HG03135 (cell line): ENCODE data around the gene MITF.
"Not testable (repeated sequence)": the region's sequence is repeated elsewhere in the genome, so short reads cannot be mapped to it uniquely, and the experiment has no call there.

Experiments
- ATAC-seq: cut with Tn5 transposase; IDR thresholded peaks from one replicate; pipeline ENCODE4 v1.9.1; 2021; ENCODE audit warnings: mild to moderate bottlenecking, moderate library complexity; ENCODE audit not compliant: unreplicated experiment

Gene MITF

DNA sequence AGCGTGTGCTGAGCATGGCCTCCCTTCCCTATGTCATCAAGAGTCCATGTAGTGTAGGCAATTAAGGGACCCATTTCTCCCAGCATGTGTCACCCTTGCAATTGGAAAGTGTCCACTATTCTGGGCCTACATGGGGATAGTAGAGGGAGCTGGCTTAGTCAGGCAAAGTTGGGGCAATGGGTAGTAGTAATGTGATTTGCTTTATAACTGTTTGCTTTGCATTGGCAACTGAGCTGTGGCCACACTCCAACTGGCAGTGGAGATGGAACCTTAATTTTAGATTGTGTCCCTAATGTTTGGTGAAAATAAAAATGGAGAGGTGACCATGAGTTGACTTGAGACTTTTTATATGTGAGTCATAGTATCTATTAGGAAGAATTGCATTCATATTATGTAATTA, 162.5 kb downstream of the MITF start:
- ATAC-seq, result no peak

DNA sequence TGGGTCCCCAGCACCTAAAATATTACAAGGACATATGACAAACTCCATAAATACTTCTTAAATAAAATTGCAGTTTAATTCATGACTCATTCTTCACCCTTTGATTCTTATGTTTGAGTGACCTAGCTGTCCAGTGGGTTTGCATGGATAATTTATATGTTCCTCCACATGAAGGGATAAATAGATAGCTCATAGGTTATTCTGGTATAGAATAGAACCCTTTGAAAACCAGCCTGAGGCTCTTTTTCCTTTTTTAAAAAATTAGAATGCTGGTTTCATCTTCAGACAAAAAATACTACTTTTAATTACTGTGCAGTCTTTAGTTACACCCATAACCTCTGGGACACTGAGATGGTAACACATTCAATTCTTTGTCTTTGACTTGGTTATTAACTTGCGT, 163.1 kb downstream of the MITF start:
- ATAC-seq, result no peak

DNA sequence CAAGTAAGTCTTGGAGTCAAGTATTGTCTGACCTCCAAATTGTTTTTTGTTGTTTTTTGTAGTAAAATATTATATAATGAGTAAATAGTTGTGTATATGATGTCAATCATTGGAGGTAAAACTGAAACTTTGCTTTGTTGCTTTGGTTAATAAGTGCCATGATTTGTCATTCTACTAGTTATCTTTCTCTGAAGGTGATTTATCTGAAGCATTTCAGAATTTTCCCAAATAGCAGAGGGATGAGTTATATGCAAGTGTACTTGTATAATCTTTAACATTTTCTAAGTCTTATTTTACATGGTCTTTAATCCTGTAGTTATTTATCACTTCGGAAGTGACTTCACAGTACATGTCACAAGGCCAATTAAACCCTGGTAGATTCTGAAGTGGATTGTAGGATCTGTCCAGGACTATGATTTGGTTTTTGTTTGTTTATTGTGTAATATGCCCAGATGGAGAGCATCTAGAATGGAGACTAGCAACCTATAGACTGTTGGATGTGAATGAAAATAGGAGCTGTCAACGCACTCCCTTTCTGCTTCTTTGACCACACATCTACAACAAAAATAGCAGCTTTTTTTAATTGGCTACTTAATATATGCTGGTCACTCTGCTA, 167.2 kb downstream of the MITF start:
- no peak for ATAC-seq

DNA sequence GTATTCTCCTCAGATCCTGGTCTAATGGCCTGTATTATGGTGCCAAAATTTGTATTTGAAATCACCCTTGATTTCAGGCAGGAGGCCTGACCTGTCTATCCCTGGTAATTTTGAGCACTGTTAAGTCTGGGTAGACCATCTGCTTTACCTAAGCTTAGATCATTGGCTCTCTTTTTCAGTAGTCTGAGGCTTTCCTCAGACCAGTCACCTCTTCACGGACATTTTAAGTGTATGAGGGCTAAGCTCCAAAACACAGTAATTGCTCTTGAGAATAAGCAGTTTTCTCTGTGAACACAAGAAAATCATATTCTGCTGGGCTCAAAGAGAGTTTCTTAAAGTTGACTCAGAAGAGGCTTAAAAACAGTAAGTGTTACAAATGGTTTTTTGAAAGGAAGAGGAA, 168.3 kb downstream of the MITF start:
- ATAC-seq, result no peak

DNA sequence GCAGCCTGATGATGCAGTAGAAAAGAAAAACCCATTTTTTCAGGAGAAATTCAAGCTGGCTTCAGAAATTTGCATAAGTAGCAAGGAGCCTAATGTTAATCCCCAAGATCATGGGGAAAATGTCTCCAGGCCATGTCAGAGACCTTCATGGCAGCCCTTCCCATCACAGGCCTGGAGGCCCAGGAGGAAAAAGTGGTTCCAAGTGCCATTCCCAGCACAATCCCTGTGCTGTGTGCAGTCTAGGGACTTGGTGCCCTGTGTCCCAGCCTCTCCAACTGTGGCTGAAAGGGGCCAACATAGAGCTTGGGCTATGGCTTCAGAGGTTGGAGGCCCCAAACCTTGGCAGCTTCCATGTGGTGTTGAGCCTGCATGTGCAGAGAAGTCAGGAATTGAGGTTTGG, 170.6 kb downstream of the MITF start:
- not testable (repeated sequence) for ATAC-seq

DNA sequence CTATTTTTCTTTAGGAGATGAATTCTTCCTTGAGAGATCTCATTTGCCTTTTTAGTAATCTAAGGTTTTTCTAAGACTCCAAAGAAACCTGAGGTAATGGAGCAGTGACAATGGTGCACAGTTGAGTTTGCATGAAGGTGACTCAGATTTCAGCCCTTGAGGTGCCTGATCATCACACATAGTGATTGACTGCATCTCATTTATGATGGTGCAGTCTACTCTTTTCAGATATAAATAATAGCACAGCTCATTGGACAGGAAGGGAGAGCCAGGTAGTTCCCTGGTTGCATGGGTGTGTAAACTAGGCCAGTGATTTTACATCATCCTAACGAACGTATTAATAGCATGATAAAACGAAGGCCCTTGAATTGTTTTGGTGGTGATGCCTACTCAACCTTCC, 174.2 kb downstream of the MITF start:
- no peak for ATAC-seq

DNA sequence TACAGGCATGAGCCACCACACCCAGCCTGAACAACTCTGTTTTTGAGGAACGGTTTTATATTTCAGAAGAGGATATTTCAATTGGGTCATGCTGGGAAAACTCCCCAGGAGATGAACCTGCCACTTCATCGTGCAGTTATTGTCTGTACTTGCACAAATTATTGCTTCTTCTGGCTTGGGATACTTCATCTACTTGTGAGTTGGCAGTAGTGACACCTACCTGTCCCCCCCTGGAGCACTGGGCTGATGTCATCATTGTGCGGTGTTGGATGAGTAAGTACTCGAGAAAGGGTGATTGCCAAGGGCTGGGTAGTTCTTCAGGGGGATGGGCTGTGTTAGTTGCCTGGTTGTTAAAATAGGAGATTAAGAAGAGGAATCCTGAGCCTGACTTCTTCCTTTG, 175.1 kb downstream of the MITF start:
- no peak for ATAC-seq

DNA sequence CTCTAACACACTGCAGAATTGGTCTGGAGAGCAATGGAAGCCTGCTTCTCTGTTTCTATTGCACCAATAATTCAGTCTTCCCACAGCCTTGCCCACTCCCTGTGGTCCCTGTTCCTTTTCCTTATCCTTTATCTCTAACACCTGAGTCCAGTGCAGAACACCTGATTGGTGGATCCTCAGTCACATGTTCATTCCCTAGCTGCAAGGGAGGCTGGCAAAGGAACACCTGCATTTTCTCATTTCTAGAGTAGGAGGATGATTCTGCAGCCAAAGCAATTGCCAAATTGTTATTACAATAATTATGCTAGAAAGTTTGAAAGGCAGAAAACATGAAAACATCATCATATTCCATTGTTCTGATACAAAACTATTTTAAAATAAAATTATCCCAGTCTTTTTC, 176.5 kb downstream of the MITF start:
- ATAC-seq, result no peak

DNA sequence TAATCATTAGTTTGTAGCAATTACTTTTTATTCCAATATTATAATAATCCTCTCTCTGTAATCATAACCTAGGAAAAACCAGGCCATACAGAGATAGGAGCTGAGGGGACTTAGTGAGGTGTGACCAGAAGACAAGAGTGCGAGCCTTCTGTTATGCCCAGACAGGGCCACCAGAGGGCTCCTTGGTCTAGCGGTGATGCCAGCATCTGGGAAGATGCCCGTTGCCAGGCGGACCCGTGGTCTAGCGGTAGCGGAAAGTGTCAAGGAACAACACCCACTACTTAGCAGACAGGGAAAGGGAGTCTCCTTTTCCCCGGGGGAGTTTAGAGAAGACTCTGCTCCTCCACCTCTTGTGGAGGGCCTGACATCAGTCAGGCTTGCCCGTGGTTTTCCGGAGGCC, 180.7 kb downstream of the MITF start:
- not testable (repeated sequence) for ATAC-seq

DNA sequence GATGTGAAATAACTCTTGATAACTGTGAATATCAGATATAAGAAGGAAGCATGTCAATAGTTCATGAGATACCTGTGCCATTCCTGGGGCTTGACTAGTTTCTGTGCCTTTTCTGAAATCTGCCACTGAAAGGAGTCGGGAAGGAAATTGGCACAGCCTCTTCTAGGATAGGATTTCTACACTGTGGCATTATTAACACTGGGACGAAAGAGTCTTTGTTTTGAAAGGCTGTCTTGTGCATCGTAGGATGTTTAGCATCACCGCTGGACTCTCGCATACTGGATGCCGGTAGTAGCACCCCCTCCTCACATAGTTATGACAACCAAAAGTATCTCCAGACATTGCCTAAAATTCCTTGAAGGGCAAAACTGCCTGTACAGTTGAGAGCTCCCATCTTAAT, 182.4 kb downstream of the MITF start:
- ATAC-seq, result no peak

DNA sequence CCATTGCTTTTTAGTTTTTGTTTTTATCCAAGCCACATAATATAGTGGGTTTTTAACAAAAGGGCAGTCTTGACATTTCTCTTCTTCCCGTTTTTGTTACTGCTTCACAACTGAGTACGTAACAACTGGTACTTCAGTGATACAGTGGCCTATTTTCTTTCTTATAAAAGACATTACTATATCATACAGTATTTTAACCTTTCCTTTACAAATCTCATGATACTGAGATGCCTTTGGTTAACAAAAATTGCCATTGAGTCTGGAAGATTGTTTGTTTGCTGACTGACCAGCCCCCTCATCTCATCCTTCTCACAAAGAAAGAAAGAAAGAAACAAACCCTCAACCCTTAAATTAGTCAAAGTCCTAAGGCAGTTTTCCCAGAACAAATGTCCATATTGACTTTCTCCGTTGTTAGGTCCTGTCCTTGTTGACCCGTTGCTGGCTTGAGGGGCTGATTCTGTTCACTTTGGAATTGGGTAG, 183.3 kb downstream of the MITF start:
- no peak for ATAC-seq

DNA sequence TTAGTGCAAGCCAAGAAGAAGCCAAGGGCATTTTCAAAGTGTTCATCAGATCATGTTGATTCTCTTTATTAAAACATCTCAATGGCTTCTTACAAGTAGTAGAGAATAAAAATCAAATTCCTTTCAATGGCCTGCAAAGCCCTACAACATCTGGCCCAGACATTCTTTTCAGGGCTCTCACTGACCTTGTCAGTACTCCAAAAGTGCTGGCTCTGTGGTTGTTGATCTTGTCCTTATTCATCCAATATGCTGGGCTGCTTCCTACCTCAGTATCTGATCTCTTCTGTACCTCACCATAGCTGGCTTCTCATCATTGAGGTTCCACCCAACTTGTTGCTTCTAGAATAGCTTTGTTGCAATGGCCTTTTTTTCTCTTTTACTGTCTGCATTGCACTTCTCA, 186.2 kb downstream of the MITF start:
- ATAC-seq, result no peak

DNA sequence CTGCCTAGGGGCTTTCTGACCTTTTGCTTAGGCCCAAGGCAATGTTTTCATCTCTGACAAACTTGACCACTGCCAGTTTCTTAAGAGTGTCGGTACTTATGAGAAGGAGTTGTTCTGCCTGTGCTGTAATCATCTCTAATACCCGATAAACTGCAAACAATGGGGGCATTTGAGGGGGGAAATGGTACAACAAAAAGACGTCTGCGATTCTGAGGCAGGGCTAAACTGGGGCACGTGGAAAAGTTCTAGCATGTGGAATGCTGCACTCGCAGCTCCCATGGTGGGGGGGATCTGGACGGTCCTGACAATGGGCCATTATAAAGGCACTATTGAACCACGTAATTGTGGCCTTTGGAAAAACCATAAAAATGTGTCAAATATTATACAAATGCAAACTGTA, 187.1 kb downstream of the MITF start:
- no peak for ATAC-seq

DNA sequence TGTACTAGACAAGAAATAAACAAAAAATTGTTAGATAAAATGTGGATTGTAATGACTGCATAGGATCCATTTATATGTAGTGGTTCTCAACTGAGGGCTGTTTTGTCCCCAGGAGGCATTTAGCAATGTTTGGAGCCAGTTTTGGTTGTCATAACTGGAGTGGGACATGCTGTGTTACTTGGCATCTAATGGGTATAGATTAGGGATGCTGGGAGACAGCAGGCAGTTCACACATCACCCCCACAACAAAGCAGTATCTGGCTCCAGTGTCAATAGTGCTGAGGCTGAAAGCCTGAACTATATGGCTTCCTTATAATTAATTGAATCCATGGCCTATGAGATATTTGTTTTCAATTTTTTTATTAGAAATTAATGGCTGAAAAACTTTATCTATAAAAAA, 188.3 kb downstream of the MITF start:
- no peak for ATAC-seq

DNA sequence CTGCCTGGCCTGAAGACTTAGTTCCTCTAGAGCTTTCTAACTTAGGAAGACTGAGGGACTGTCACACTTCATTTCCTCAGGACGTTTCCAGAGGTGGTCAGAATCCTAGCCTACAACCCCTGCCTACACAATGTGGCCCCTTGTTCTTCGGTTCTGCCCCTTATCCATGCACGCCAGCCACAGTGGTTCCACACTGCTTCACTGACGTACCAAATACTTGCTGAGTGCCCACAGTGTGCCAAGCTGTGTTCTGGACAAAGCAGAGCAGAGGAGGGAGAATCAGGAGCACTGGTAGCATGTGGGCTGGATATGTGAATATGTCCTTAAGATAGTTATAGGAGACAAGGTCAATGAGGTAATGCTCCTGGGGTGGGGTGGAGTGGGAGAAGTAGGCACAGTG, 189.8 kb downstream of the MITF start:
- no peak for ATAC-seq

DNA sequence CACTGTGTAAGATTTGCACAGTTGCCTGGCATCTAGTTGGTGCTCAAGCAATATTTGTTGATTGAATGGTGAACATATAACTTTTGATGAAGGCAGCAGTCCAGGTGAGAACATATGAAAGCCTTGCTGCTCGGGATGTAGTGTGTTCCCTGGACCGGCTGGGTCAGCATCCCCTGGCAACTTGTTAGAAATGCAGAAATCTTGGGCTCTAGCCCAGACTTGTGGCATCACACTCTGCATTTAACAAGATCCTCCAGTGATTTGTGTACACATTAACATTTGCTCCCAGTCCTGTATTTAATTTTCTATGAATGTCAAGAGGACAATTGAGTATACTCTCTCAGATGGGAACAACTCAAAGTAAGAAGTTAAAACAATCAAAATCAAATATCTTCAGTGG, 191.3 kb downstream of the MITF start:
- ATAC-seq, result no peak

DNA sequence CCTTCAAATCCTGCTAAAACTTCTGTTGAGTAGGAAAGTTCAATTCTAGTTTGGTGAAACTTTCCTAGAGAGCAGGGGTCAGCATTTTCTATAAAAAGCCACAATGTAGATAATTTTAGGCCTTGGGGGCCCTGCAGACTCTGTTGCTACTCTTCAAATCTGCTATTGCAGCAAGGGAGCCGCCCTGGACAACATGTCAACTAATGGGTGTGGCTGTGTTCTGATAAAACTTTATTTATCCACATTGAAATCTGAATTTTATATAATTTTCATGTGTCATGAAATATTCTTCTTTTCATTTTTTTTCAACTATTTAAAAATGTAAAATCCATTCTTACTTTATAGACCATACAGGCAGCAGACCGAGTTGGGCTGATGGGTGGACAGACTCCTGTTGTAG, 192.8 kb downstream of the MITF start:
- no peak for ATAC-seq

DNA sequence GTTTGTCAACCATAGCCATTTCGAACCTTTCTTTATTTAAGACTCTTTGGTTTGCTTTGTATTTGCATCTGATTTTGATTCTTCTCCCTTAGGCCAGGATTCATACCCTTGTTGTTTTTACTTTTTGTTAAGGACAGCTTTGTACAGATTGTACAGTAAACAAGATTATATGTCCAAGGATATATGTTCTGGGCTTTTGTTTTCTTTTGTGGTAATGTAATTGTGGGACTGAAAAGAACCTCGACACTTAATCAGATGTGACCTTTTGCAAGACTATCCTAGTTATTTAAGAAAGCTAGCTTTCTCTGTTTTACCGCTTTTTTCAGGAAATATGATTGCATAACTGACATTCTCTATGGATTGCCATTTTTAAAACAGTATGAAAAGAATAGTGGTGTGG, 193.2 kb downstream of the MITF start:
- ATAC-seq, result no peak

DNA sequence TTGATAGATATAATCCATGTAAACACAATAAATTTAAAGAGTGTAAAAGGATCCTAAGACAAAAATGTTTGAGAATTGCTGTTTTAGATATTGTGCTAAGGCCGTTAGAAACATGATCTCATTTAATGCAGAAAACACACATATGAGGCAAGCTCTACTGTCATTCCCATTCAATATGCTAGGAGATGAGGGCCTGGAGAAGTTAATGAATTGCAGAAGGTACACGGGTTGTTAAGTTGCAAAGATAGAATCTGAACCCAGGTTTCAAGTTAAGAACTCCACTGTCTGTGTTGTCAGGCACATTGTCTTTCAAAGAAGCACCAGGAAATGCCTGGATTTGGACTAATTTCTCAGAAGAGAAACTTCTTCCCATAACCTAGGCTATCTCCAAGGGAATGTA, 195.1 kb downstream of the MITF start:
- no peak for ATAC-seq

DNA sequence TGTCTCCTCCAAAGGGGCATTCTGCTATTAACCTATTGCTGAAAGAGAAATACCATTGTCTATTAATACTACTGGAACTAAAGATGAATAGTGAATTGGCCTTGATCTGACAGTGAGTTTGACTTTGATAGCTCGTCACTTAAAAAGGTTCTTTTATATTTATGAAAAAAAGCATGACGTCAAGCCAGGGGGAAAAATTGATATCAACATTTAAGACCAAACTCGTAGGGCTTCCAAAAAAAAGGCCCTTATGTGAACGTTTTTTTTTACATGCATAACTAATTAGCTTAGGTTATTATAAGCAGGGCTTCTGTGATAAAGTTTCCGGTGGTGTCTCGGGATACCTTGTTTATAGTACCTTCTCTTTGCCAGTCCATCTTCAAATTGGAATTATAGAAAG, 197.0 kb downstream of the MITF start:
- ATAC-seq, result no peak

DNA sequence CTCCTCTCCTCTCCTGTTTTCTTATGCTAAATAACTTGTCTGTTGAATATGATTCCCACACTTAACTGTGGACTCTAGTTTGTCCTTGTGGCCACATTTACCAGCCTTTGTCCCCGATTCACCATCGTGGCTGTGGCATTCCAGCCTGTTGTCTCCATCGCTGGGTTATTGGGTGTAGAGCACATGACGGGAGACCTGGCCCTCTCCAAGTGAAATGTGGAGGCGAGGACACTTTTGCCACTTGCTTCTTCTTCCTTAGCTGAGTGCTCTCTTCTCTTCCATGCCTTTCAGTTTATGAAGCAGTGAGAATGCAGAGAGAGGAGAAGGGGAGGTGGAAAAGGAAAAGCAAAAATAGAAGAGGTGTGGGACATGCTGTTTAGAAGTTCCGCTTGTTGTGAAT, 198.8 kb downstream of the MITF start:
- no peak for ATAC-seq

DNA sequence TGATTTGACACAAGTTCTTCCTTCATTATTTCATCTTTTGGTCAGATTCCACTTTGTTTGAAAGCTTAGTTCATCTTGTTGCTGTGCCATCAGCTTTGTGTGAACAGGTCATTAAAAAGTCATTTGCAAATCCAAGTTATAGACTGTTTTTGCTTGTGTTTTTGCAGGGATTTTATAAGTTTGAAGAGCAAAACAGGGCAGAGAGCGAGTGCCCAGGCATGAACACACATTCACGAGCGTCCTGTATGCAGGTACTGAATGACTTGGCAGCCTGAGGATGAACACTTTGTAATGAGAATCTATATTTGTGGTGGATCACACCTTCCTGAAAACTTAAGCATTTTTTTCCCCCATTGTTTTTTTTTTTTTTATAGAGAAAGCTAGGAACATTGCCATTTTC, 199.7 kb downstream of the MITF start:
- ATAC-seq, result no peak

DNA sequence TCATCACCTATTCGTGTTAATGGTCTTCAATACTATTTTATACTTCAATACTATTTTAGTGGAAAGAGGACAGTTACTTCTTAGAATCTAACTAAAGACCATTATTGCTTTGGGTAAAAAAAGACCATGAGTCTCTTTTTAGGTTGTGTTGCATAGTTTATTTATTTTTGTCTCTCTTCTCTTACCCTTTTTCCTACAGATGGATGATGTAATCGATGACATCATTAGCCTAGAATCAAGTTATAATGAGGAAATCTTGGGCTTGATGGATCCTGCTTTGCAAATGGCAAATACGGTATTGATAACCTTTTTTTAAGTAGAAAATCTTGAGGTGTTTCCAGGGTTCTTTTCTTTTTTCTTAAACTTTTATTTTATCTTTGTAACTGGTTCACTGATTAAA, 201.8 kb downstream of the MITF start:
- no peak for ATAC-seq
